GM18873 (cell line): ENCODE measurements around the gene CIAO2B.

Experiments used
- ATAC-seq: cut with Tn5 transposase; IDR thresholded peaks from one replicate; pipeline ENCODE4 v1.9.1; 2021; ENCODE audit warnings: mild to moderate bottlenecking, moderate library complexity, moderate number of reproducible peaks; ENCODE audit not compliant: unreplicated experiment, low FRiP score

Gene CIAO2B

GRCh38 chr16:66921729-66922450 is 12.3 kb downstream of the CIAO2B start:
- ATAC-seq: no peak

- no peak for ATAC-seq
These were observed 13.1 kb downstream of the CIAO2B start for GRCh38 chr16:66920924-66921680.

- ATAC-seq: no peak
These were observed 14.0 kb downstream of the CIAO2B start for GRCh38 chr16:66920299-66920590.

GRCh38 chr16:66919569-66920298 is 14.5 kb downstream of the CIAO2B start:
- ATAC-seq: no peak

GRCh38 chr16:66918803-66919568 is 15.2 kb downstream of the CIAO2B start, which contains the start of gene CDH16:
Gene CDH16 (minus strand): TSS chr16:66918885. CDS start chr16:66918065, 820 bp downstream.
- no peak for ATAC-seq

- no peak for ATAC-seq
These were observed 15.8 kb downstream of the CIAO2B start for GRCh38 chr16:66918355-66918754.

GRCh38 chr16:66917741-66918140 is 16.5 kb downstream of the CIAO2B start:
- no peak for ATAC-seq

GRCh38 chr16:66916518-66916917 is 17.7 kb downstream of the CIAO2B start:
- no peak for ATAC-seq

GRCh38 chr16:66915041-66915440 is 19.2 kb downstream of the CIAO2B start:
- no peak for ATAC-seq

- no peak for ATAC-seq
These were observed 19.7 kb downstream of the CIAO2B start for GRCh38 chr16:66914541-66914940.

- ATAC-seq: no peak
These were observed 20.5 kb downstream of the CIAO2B start for GRCh38 chr16:66913711-66914110.

- no peak for ATAC-seq
These were observed 21.1 kb downstream of the CIAO2B start for GRCh38 chr16:66913081-66913480.

GRCh38 chr16:66911801-66912200 is 22.4 kb downstream of the CIAO2B start:
- ATAC-seq: no peak

- no peak for ATAC-seq
These were observed 23.1 kb downstream of the CIAO2B start for GRCh38 chr16:66911112-66911511.

- ATAC-seq: no peak
These were observed 23.8 kb downstream of the CIAO2B start for GRCh38 chr16:66910175-66910940.

GRCh38 chr16:66908762-66909559 is 25.2 kb downstream of the CIAO2B start:
- ATAC-seq: no peak

GRCh38 chr16:66908116-66908515 is 26.1 kb downstream of the CIAO2B start:
- no peak for ATAC-seq

GRCh38 chr16:66906916-66907836 is 27.0 kb downstream of the CIAO2B start:
- ATAC-seq: no peak
